Omental fat pad (tissue), 4 donors: ENCODE results near the gene PCSK1N. TPM values are rescaled to one million over a fixed set of nuclear protein-coding genes. Genes with fewer than 3 reads are reported as not detected.
A peak's percentile ranks its signal among the peaks of the same experiment; 100 is the strongest.

Experiments
- ATAC-seq: fragments of 150-250 bp; one replicate; pipeline ENCODE4 v1.9.1; 2016; ENCODE audit warnings: mild to moderate bottlenecking, moderate library complexity; ENCODE audit not compliant: low FRiP score
- DNase-seq: peaks from one replicate; pipeline ENCODE4 v3.0.0-alpha.2; 2019; ENCODE audit warnings: low spot score
- total RNA-seq, 4 donors: library from RNA; depleted of rRNA; stranded (reverse); fragments of >200 nt; gene quantifications; one replicate each; pipeline ENCODE4 v1.1.0, GENCODE V29; 2016
- TF ChIP-seq, protein P1 (sequence below), 3 donors: fragments of 450-650 bp; IDR thresholded peaks; one replicate each; pipeline ENCODE4 v1.5.1; 2016 to 2017; ENCODE audit warnings: antibody characterized with exemption in 3 of 3, mild to moderate bottlenecking in 3 of 3, moderate library complexity in 2 of 3

PCSK1N gene
- total RNA-seq, 4 donors from 2014 or later = 0.93 to 2.3 (median 1.4) TPM; not detected in 1

DNA sequence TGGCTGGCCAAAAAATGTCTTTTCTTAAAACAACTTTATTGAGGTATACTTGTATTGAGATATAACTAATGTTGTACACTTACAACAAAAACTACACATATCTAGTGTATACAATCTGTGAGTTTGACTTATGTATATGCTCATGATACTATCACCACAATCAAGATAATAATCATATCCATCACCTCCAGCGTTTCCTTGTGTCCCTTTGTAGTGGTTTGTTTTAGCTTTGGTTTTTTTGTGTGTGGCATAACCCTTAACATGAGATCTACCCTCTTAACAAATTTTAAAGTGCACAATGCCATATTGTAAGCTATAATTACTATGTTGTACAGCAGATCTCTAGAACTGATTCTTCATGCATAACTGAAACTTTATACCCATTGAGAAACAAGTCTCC lies 13.4 kb upstream of the PCSK1N start:
- no peak for ATAC-seq
- TF ChIP-seq, protein P1, sequence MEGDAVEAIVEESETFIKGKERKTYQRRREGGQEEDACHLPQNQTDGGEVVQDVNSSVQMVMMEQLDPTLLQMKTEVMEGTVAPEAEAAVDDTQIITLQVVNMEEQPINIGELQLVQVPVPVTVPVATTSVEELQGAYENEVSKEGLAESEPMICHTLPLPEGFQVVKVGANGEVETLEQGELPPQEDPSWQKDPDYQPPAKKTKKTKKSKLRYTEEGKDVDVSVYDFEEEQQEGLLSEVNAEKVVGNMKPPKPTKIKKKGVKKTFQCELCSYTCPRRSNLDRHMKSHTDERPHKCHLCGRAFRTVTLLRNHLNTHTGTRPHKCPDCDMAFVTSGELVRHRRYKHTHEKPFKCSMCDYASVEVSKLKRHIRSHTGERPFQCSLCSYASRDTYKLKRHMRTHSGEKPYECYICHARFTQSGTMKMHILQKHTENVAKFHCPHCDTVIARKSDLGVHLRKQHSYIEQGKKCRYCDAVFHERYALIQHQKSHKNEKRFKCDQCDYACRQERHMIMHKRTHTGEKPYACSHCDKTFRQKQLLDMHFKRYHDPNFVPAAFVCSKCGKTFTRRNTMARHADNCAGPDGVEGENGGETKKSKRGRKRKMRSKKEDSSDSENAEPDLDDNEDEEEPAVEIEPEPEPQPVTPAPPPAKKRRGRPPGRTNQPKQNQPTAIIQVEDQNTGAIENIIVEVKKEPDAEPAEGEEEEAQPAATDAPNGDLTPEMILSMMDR (IDR thresholded peaks at IDR 0.05) = no peak
- DNase-seq = no peak

DNA sequence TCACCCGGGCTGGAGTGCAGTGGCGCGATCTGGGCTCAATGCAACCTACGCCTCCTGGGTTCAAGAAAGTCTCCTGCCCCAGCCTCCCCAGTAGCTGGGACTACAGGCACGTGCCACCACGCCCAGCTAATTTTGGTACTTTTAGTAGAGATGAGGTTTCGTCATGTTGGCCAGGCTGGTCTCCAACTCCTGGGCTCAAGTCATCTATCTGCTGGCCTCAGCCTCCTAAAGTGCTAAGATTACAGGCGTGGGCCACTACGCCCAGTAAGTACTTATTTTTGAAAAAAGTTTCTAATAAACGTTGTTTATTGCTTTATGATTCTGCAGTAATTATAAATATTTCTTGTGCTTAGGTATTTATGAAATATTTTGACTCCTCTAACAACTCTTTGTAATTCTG lies 4.3 kb upstream of the PCSK1N start:
- ATAC-seq = no peak

DNA sequence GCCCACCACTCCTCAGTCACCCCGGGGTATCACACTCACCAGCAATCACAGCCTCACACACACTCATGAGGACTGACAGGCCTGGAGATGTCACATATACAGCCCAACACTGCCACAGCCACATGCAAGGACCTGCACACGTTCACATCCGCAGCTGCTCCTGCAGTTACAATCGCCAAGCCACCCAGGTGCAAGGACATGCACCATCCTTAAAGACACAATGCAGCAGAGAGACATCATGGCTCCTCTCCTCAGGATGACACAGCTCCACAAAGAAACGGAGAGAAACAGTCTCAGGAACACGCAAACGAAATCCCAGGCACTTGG lies 1.1 kb downstream of the PCSK1N start:
- TF ChIP-seq, protein P1 (IDR thresholded peaks at IDR 0.05) = no peak
- ATAC-seq (no peak), DNase-seq (no peak)

More for the DNA sequence above, 4.3 kb upstream of the PCSK1N start:
- no peak for DNase-seq
- TF ChIP-seq, protein P1 (IDR thresholded peaks at IDR 0.05) = no peak

DNA sequence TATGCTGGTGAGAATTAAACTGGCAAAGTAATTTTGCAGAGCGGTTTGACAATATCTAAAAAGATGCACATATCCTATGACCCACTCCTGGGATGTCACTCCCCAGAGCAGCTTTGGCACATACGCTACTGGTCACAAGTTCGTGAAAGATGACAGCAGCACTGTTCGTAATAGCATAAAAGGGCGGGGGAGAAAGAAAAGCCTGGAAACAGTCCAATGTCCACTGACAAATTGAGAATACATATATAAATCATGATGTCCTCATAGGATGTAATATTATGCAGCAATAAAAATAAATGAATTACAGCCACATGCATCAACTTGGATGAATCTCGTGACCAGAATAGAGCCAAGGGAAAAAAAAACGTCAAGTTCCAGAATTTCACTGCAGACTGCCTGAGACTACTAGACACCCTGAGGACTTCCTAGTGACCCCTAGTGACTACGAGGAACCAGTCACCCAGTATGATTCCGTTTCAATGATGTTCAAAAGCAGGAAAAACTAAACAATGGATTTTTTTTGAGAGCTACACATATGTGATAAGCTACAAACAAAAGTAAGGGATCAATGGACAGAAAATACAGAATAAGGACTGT lies 1.8 kb downstream of the PCSK1N start:
- ATAC-seq (no peak), DNase-seq (no peak)
- TF ChIP-seq, protein P1 (IDR thresholded peaks at IDR 0.05) = no peak

DNA sequence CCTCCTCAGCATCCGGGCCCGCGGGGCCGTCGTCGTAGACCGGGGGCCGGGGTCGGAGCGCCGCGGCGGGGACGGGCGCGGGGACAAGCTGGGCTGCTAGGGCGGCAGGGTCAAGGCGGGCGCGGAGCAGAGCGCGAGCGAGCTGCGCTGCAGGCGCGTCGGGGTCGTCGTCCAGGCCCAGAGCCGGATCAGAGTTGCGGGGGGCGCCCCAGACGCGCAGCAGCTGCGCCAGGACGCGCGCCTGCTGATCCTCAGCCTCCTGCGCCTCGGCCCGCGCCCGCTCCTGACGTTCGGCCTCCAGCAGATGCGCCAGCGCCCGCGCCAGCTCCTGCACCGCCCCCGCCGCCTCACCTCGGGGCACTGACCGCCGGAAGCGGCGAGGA lies 3.5 kb downstream of the PCSK1N start:
- TF ChIP-seq, protein P1 (IDR thresholded peaks at IDR 0.05) = no peak
- peak; percentile 32 for ATAC-seq
- DNase-seq = no peak

DNA sequence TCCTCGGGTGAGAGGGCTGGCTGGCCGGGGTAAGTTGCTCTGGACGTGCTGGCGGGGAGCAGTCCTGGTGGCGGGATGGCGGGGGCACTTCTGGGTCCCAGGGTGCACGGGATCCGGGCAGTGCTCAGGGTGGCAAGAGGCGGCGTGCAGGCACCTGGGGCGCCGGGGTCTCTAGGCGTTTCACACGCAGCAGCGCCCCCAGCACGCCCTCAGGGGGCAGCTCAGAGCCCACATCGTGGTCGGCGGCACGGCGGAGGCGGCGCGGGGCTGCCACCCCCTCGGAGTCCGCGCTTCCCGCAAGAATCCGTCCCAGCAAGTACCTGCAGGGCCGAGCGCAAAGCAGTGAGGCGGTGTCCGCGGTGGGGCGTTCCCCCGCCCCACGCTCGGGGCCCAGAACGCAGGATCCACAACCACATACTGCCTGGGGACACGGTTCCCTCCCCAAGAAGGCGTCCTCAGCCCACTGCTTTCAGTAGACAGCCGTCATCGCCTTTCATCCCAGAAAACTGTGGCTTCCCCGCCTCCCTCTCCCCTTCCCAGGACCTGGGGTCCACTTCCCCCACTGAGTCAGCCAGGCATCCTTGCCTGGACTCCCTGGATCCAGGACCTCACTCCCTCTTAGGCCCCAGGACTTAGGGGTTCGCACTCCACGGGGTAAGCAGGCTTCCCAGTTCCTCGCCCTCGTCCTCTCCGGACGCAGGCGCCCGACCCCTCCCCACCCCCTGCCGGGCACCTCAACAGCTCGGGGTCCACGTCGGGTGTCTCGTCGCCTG lies 4.1 kb downstream of the PCSK1N start:
- TF ChIP-seq, protein P1 (IDR thresholded peaks at IDR 0.05) = no peak
- DNase-seq = no peak
- ATAC-seq = no peak
